Gastroesophageal sphincter (tissue), 3 donors: ENCODE data around the gene KHSRP.

Source experiments
- CTCF ChIP-seq, 4 experiments: fragments of 200-600 bp in 2 of 4; fragments of 450-650 bp in 2 of 4; sonication (generic) in 1 of 4; IDR thresholded peaks; one replicate each; pipeline ENCODE4 v1.5.1; 2017 to 2019; ENCODE audit warnings: antibody characterized with exemption in 4 of 4, mild to moderate bottlenecking in 2 of 4, moderate library complexity in 2 of 4
- POLR2A ChIP-seq, 2 donors: fragments of 450-650 bp; IDR thresholded peaks; one replicate each; pipeline ENCODE4 v1.6.1; 2017; ENCODE audit warnings: antibody characterized with exemption in 2 of 2, mild to moderate bottlenecking in 2 of 2, moderate library complexity in 1 of 2

GRCh38 chr19:6431891-6432290, 7.3 kb upstream of the KHSRP start:
- no peak for TF ChIP-seq POLR2A (IDR thresholded peaks at IDR 0.05)
- TF ChIP-seq CTCF (IDR thresholded peaks at IDR 0.05): no peak
